HG02678 (cell line): ENCODE results near the gene HRH1.
"Not testable (repeated sequence)": the region's sequence is repeated elsewhere in the genome, so short reads cannot be mapped to it uniquely, and the experiment has no call there.

Experiments used
- ATAC-seq: cut with Tn5 transposase; IDR thresholded peaks from one replicate; pipeline ENCODE4 v1.9.1; 2021; ENCODE audit warnings: mild to moderate bottlenecking, moderate library complexity; ENCODE audit not compliant: unreplicated experiment

Gene HRH1

GRCh38 chr3:11201251-11202019, 47.1 kb downstream of the HRH1 start:
- no peak for ATAC-seq

GRCh38 chr3:11203961-11204360, 49.7 kb downstream of the HRH1 start:
- ATAC-seq: no peak

- no peak for ATAC-seq
These were observed 50.5 kb downstream of the HRH1 start for GRCh38 chr3:11204697-11205348.

GRCh38 chr3:11205881-11206280, 51.6 kb downstream of the HRH1 start:
- ATAC-seq: not testable (repeated sequence)

- ATAC-seq: no peak
These were observed 52.0 kb downstream of the HRH1 start for GRCh38 chr3:11206316-11206715.

GRCh38 chr3:11206953-11207352, 52.7 kb downstream of the HRH1 start:
- ATAC-seq: no peak

- no peak for ATAC-seq
These were observed 57.4 kb downstream of the HRH1 start for GRCh38 chr3:11211531-11212298.

- no peak for ATAC-seq
These were observed 58.0 kb downstream of the HRH1 start for GRCh38 chr3:11212299-11212608.

GRCh38 chr3:11212784-11213183, 58.5 kb downstream of the HRH1 start:
- no peak for ATAC-seq

GRCh38 chr3:11213810-11214450, 59.6 kb downstream of the HRH1 start:
- ATAC-seq: no peak

- no peak for ATAC-seq
These were observed 60.2 kb downstream of the HRH1 start for GRCh38 chr3:11214451-11214978.

GRCh38 chr3:11217370-11217769, 63.1 kb downstream of the HRH1 start:
- not testable (repeated sequence) for ATAC-seq

- ATAC-seq: no peak
These were observed 65.9 kb downstream of the HRH1 start for GRCh38 chr3:11220230-11220629.

- ATAC-seq: no peak
These were observed 67.6 kb downstream of the HRH1 start for GRCh38 chr3:11221818-11222415.

- ATAC-seq: no peak
These were observed 69.7 kb downstream of the HRH1 start for GRCh38 chr3:11224010-11224409.

GRCh38 chr3:11224870-11225229, 70.6 kb downstream of the HRH1 start:
- ATAC-seq: no peak

- ATAC-seq: no peak
These were observed 71.7 kb downstream of the HRH1 start for GRCh38 chr3:11226042-11226370.

- no peak for ATAC-seq
These were observed 73.7 kb downstream of the HRH1 start for GRCh38 chr3:11228041-11228440.

GRCh38 chr3:11230125-11230524, 75.8 kb downstream of the HRH1 start:
- no peak for ATAC-seq

GRCh38 chr3:11230832-11231231, 76.5 kb downstream of the HRH1 start:
- no peak for ATAC-seq

GRCh38 chr3:11235385-11235784, 81.1 kb downstream of the HRH1 start:
- ATAC-seq: no peak
